ENCODE data around the gene SMIM36.

The SMIM36 gene

GRCh38 chr17:55510986-55511721 lies at the start of gene SMIM36:
Gene SMIM36, minus strand, starts transcription at chr17:55511452.
- DNase-seq (ENCODE audit: low spot score): no peak
- Histone ChIP-seq H3K27ac (no peak within 1 kb of the TSS), H3K4me3 (no peak within 1 kb of the TSS)
- no peak for TF ChIP-seq CTCF (IDR thresholded peaks at IDR 0.05)

- Histone ChIP-seq H3K4me3 (no peak overlapping the region), H3K27ac (no peak overlapping the region)
- DNase-seq (ENCODE audit: low spot score): no peak
- no peak for TF ChIP-seq CTCF (IDR thresholded peaks at IDR 0.05)
Observed at GRCh38 chr17:55555772-55556171, 44.5 kb upstream of the SMIM36 start.

GRCh38 chr17:55549140-55549539 lies 37.9 kb upstream of the SMIM36 start:
- no peak for DNase-seq (ENCODE audit: low spot score)
- TF ChIP-seq CTCF (IDR thresholded peaks at IDR 0.05): no peak
- H3K27ac ChIP-seq: no peak overlapping the region
- no peak overlapping the region for H3K4me3 ChIP-seq

GRCh38 chr17:55546991-55547664 lies 35.9 kb upstream of the SMIM36 start:
- H3K4me3 ChIP-seq: no peak overlapping the region
- H3K27ac ChIP-seq: no peak overlapping the region
- TF ChIP-seq CTCF (IDR thresholded peaks at IDR 0.05): no peak
- no peak for DNase-seq (ENCODE audit: low spot score)

- H3K4me3 ChIP-seq: no peak overlapping the region
- TF ChIP-seq CTCF (IDR thresholded peaks at IDR 0.05): no peak
- no peak for DNase-seq (ENCODE audit: low spot score)
- H3K27ac ChIP-seq: no peak overlapping the region
Observed at GRCh38 chr17:55546481-55546880, 35.2 kb upstream of the SMIM36 start.

- H3K4me3 ChIP-seq: no peak overlapping the region
- H3K27ac ChIP-seq: no peak overlapping the region
- no peak for DNase-seq (ENCODE audit: low spot score)
- TF ChIP-seq CTCF (IDR thresholded peaks at IDR 0.05): no peak
Observed at GRCh38 chr17:55545806-55546205, 34.6 kb upstream of the SMIM36 start.

GRCh38 chr17:55543709-55544108 lies 32.5 kb upstream of the SMIM36 start:
- H3K27ac ChIP-seq: no peak overlapping the region
- TF ChIP-seq CTCF (IDR thresholded peaks at IDR 0.05): no peak
- no peak overlapping the region for H3K4me3 ChIP-seq
- DNase-seq (ENCODE audit: low spot score): no peak
